HFF-Myc (cell line): ENCODE results near the gene TEX22.
"Not testable (repeated sequence)": the region's sequence is repeated elsewhere in the genome, so short reads cannot be mapped to it uniquely, and the experiment has no call there.

ENCODE experiments used
- DNase-seq: peaks from one replicate; pipeline ENCODE4 v3.0.0-alpha.2; 2011; ENCODE audit warnings: low read depth; ENCODE audit errors: extremely low read depth
- H3K4me3 ChIP-seq: replicated peaks from 2 replicates; pipeline ENCODE4 v1.5.1; 2011; ENCODE audit warnings: low read depth, mild to moderate bottlenecking, control low read depth, low read length
- CTCF ChIP-seq: IDR thresholded peaks from 2 replicates; pipeline ENCODE4 v1.5.1; 2012; ENCODE audit warnings: mild to moderate bottlenecking, low read depth, low read length, control low read depth; ENCODE audit errors: missing control alignments

The TEX22 gene

GRCh38 chr14:105357626-105358025, 40.7 kb upstream of the TEX22 start:
- no peak for DNase-seq
- no peak for TF ChIP-seq CTCF

GRCh38 chr14:105358140-105358846, 40.0 kb upstream of the TEX22 start:
- DNase-seq: no peak
- TF ChIP-seq CTCF: no peak
- no peak overlapping the region for H3K4me3 ChIP-seq

More at GRCh38 chr14:105357626-105358025, 40.7 kb upstream of the TEX22 start:
- no peak overlapping the region for H3K4me3 ChIP-seq

- DNase-seq: no peak
- TF ChIP-seq CTCF: no peak
- no peak overlapping the region for H3K4me3 ChIP-seq
Measured at GRCh38 chr14:105358943-105359342, 39.4 kb upstream of the TEX22 start.

GRCh38 chr14:105361412-105361811, 36.9 kb upstream of the TEX22 start:
- not testable (repeated sequence) for H3K4me3 ChIP-seq, DNase-seq

- no peak for DNase-seq
- 0 out of 2 replicates have a peak overlapping the region, but pooled peaks have one; percentile 9 for H3K4me3 ChIP-seq
- TF ChIP-seq CTCF: no peak
Measured at GRCh38 chr14:105363847-105364708, 34.3 kb upstream of the TEX22 start.

- DNase-seq: no peak
- TF ChIP-seq CTCF: no peak
- H3K4me3 ChIP-seq: no peak overlapping the region
Measured at GRCh38 chr14:105365101-105365500, 33.2 kb upstream of the TEX22 start.

GRCh38 chr14:105365681-105366080, 32.7 kb upstream of the TEX22 start:
- TF ChIP-seq CTCF: no peak

More at GRCh38 chr14:105365681-105366080, 32.7 kb upstream of the TEX22 start:
- no peak overlapping the region for H3K4me3 ChIP-seq
- DNase-seq: no peak
